A549 (cell line): ENCODE measurements around the gene GARIN3. TPM values are rescaled to one million over a fixed set of nuclear protein-coding genes. Genes with fewer than 3 reads are reported as not detected.

Source experiments
- ATAC-seq, 2 experiments: fragments of 200-7000 bp in 1 of 2; fragments of >200 bp in 1 of 2; cut with Nextera tagmentation in 1 of 2; cut with Tn5 transposase in 1 of 2; 3 replicates each; pipeline versions ENCODE4 v1.8.0 to v1.9.1; 2018 to 2020; ENCODE audit warnings: mild to moderate bottlenecking in 1 of 2, moderate library complexity in 1 of 2
- CTCF ChIA-PET: fragments of 300-600 bp; sonication (Branson Sonifier 250); formaldehyde crosslinking; extraction: SDS; loops from one replicate; lab custom pipeline; 2021; ENCODE audit warnings: antibody characterized with exemption, inconsistent platforms; lab: Yijun Ruan, JAX
- POLR2A ChIA-PET: fragments of 350-600 bp; formaldehyde crosslinking; extraction: SDS; loops from one replicate; lab custom pipeline; 2021; ENCODE audit warnings: antibody characterized with exemption, inconsistent platforms; lab: Yijun Ruan, JAX
- DNase-seq, 2 experiments: peaks; one replicate each; pipeline versions ENCODE4 v3.0.0 to v3.0.0-alpha.2; 2011 to 2016; ENCODE audit warnings: low read depth in 1 of 2, low spot score in 1 of 2
- FAIRE-seq: peaks from 2 replicates; lab custom pipeline; 2011; peaks lifted over from hg19 to GRCh38; lab: Jason Lieb, UNC
- H3K27ac ChIP-seq, 2 experiments: fragments of >200 bp; sonication (Bioruptor Twin); formaldehyde crosslinking; 3 replicates each; pipeline ENCODE4 v1.5.1; 2016 to 2017
- H3K4me1 ChIP-seq: fragments of >200 bp; sonication (Bioruptor Twin); formaldehyde crosslinking; 3 replicates; pipeline ENCODE4 v1.6.1; 2016
- H3K4me2 ChIP-seq: fragments of >200 bp; sonication (Bioruptor Twin); formaldehyde crosslinking; 3 replicates; pipeline ENCODE4 v1.6.1; 2016
- H3K4me3 ChIP-seq: fragments of >200 bp; sonication (Bioruptor Twin); formaldehyde crosslinking; 3 replicates; pipeline ENCODE4 v1.5.1; 2016
- H3K9me3 ChIP-seq: fragments of >200 bp; sonication (Bioruptor Twin); formaldehyde crosslinking; 3 replicates; pipeline ENCODE4 v1.6.1; 2016
- BCL3 ChIP-seq: fragments of >200 bp; sonication (Bioruptor Twin); formaldehyde crosslinking; IDR thresholded peaks from 3 replicates; pipeline ENCODE4 v1.6.1; 2016
- CBX8 ChIP-seq: fragments of 200-600 bp; sonication (generic); IDR thresholded peaks from 2 replicates; pipeline ENCODE4 v1.6.1; 2016
- CHD2 ChIP-seq: fragments of 150-350 bp; IDR thresholded peaks from 2 replicates; pipeline ENCODE4 v1.6.1; 2014; ENCODE audit warnings: low read length; ENCODE audit not compliant: partially characterized antibody
- CHD4 ChIP-seq: fragments of 200-600 bp; sonication (generic); IDR thresholded peaks from 2 replicates; pipeline ENCODE4 v1.6.1; 2016; ENCODE audit warnings: antibody characterized with exemption, mild to moderate bottlenecking, borderline replicate concordance
- EHF ChIP-seq: fragments of 250-450 bp; sonication (Bioruptor Pico); IDR thresholded peaks from 2 replicates; pipeline ENCODE4 v1.5.0; 2020; ENCODE audit warnings: mild to moderate bottlenecking
- EHMT2 ChIP-seq: fragments of 200-600 bp; sonication (generic); IDR thresholded peaks from 2 replicates; pipeline ENCODE4 v1.6.1; 2016; ENCODE audit warnings: antibody characterized with exemption, low read depth, mild to moderate bottlenecking, moderate library complexity
- FOXS1 ChIP-seq: fragments of 250-450 bp; sonication (Bioruptor Pico); IDR thresholded peaks from 2 replicates; pipeline ENCODE4 v1.5.0; 2020; ENCODE audit warnings: mild to moderate bottlenecking, moderate library complexity
- HDAC2 ChIP-seq: fragments of 200-600 bp; sonication (generic); IDR thresholded peaks from 2 replicates; pipeline ENCODE4 v1.6.1; 2016
- HMGXB4 ChIP-seq: fragments of 250-450 bp; sonication (Bioruptor Pico); IDR thresholded peaks from 2 replicates; pipeline ENCODE4 v1.5.0; 2021; ENCODE audit warnings: mild to moderate bottlenecking, moderate library complexity, borderline replicate concordance
- HOXA7 ChIP-seq: fragments of 250-450 bp; sonication (Bioruptor Pico); IDR thresholded peaks from 2 replicates; pipeline ENCODE4 v1.5.0; 2020; ENCODE audit warnings: mild to moderate bottlenecking, moderate library complexity
- JUNB ChIP-seq: fragments of >200 bp; sonication (Bioruptor Twin); formaldehyde crosslinking; IDR thresholded peaks from 2 replicates; pipeline ENCODE4 v1.6.1; 2016
- MAFK ChIP-seq: fragments of 450-650 bp; IDR thresholded peaks from 2 replicates; pipeline ENCODE4 v1.6.1; 2014; ENCODE audit not compliant: partially characterized antibody
- MYC ChIP-seq: IDR thresholded peaks from 2 replicates; pipeline ENCODE4 v1.6.1; 2012; ENCODE audit warnings: mild to moderate bottlenecking, inconsistent platforms, low read length, improper control_type of control experiment, borderline replicate concordance
- POLR2A ChIP-seq: IDR thresholded peaks from 2 replicates; pipeline ENCODE4 v1.6.1; 2012; ENCODE audit warnings: mild to moderate bottlenecking, low read length
- POLR2AphosphoS2 ChIP-seq: conservative IDR thresholded peaks from 2 replicates; pipeline ENCODE4 v1.6.1; 2012; ENCODE audit warnings: low read length, improper control_type of control experiment, inconsistent platforms
- TP53 ChIP-seq: fragments of 250-450 bp; sonication (Bioruptor Pico); IDR thresholded peaks from 2 replicates; pipeline ENCODE4 v1.5.0; 2021; ENCODE audit warnings: mild to moderate bottlenecking, moderate library complexity
- USF2 ChIP-seq: fragments of 450-650 bp; IDR thresholded peaks from 2 replicates; pipeline ENCODE4 v1.6.1; 2014; ENCODE audit warnings: antibody characterized with exemption
- ZC3H11A ChIP-seq: fragments of 450-650 bp; IDR thresholded peaks from 2 replicates; pipeline ENCODE4 v1.6.1; 2014; ENCODE audit warnings: antibody characterized with exemption, mild to moderate bottlenecking
- ZSCAN20 ChIP-seq: fragments of 250-450 bp; sonication (Bioruptor Pico); IDR thresholded peaks from 2 replicates; pipeline ENCODE4 v1.8.0; 2022; ENCODE audit warnings: mild to moderate bottlenecking, moderate library complexity
- WGBS: methylation state at CpG from one replicate; pipeline ENCODE4 v1.1.6; 2017; ENCODE audit errors: missing lambda C conversion rate; 5-methylcytosine and 5-hydroxymethylcytosine counted together
- polyA plus RNA-seq, 4 experiments: library from polyadenylated mRNA; depleted of rRNA in 3 of 4; stranded (reverse); fragments of >200 nt; fragmentation: RNase III in 1 of 4; extraction: RNeasy Plus Mini Kit Qiagen cat#74134 plus additional on column Dnase treatment in 1 of 4; gene quantifications; 2 replicates in 3 of 4; 3 replicates in 1 of 4; pipeline ENCODE4 v1.2.3, GENCODE V29; 2011 to 2017

The GARIN3 gene
- polyA plus RNA-seq, 2 of the 4 experiments (the other 2 are of a cell fraction) = not detected

GRCh38 chr5:157164521-157164920 lies 1.5 kb downstream of the GARIN3 start:
- 25% methylated on average over 5 of the region's 5 CpGs for WGBS
- TF ChIP-seq POLR2AphosphoS2 (no peak), ZC3H11A (no peak), CHD4 (no peak), EHF (no peak), HOXA7 (CRISPR knock-in tag) (no peak), MYC (no peak), BCL3 (no peak)
- Histone ChIP-seq H3K4me1 (no peaks in the 10 kb centered on the region), H3K4me3 (no peak overlapping the region), H3K4me2 (no peak overlapping the region), H3K9me3 (no peaks in the 10 kb centered on the region), H3K27ac (no peak overlapping the region)
- no peak for ATAC-seq
- ChIA-PET CTCF (interaction anchor here (0.7 to 1.1 kb wide), 2 partner anchors 16 to 22 kb away, joined by 3 read pairs; partner anchors contain the start of gene MED7), POLR2A (interaction anchor here (0.7 kb wide), 1 partner anchor 23 kb away, joined by 8 read pairs; no protein-coding TSS in a partner anchor)
- FAIRE-seq = no peak
- DNase-seq = no peak

- H3K9me3 ChIP-seq = no peaks in the 10 kb centered on the region
- ChIA-PET POLR2A (no interaction called here), CTCF (interaction anchor here (0.9 to 1.3 kb wide), 2 partner anchors 14 to 165 kb away, joined by 3 to 4 read pairs; no protein-coding TSS in a partner anchor)
- H3K4me1 ChIP-seq = no peaks in the 10 kb centered on the region
- H3K4me3 ChIP-seq = no peak overlapping the region
- ATAC-seq (no peak), DNase-seq (no peak), FAIRE-seq (no peak)
- no peak overlapping the region for H3K4me2 ChIP-seq
- no peak overlapping the region for H3K27ac ChIP-seq
- 72% methylated on average over 12 of the region's 12 CpGs for WGBS
- TF ChIP-seq CHD2 (no peak), EHMT2 (no peak), CHD4 (no peak), HMGXB4 (CRISPR knock-in tag) (no peak), USF2 (no peak), POLR2A (no peak), EHF (no peak), CBX8 (no peak), HDAC2 (no peak), MAFK (no peak), FOXS1 (CRISPR knock-in tag) (no peak), JUNB (no peak)
Measured at GRCh38 chr5:157162919-157163510, 3.0 kb downstream of the GARIN3 start.

- ATAC-seq (no peak), DNase-seq (no peak), FAIRE-seq (no peak)
- H3K4me2 ChIP-seq = no peak overlapping the region
- H3K4me1 ChIP-seq = no peaks in the 10 kb centered on the region
- no peaks in the 10 kb centered on the region for H3K9me3 ChIP-seq
- 47% methylated on average over 6 of the region's 6 CpGs for WGBS
- ChIA-PET CTCF (interaction anchor here (0.6 to 1.3 kb wide), 3 partner anchors 13 to 569 kb away, joined by 3 to 4 read pairs (median 3); no protein-coding TSS in a partner anchor), POLR2A (no interaction called here)
- no peak overlapping the region for H3K4me3 ChIP-seq
- H3K27ac ChIP-seq = no peak overlapping the region
- no peak for TF ChIP-seq ZSCAN20 (CRISPR knock-in tag)
- no peak for TF ChIP-seq FOXS1 (CRISPR knock-in tag)
- no peak for TF ChIP-seq TP53 (CRISPR knock-in tag)
Measured at GRCh38 chr5:157161996-157162395, 4.1 kb downstream of the GARIN3 start.
